ENCODE results near the gene GNB5.

The GNB5 gene

DNA sequence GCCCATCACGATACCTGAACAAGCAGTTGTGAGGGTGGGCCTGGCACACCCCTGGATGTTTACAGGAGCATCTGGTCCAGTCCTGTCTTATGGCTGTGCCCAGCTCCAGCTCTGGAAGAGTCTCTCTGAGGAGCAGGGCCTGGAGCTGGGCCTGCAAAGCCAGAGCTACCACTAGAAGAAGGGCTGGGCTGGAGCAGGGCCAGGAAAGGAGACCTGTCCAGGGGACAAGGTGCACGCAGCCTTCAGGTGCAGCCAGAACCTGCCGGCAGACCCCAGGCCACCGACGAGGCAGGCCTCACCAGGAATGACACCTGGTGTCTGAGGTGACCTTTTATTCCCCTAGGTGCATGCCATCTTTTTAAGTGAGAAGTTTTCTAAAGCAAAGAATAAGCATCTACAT lies 70.2 kb downstream of the GNB5 start:
- no peaks in the 10 kb centered on the region for H3K27me3 ChIP-seq (ENCODE audit: control insufficient read depth, insufficient read depth, low read length)
- H3K27ac ChIP-seq (ENCODE audit: low read depth, low read length) = no peak overlapping the region
- H3K36me3 ChIP-seq (ENCODE audit: control insufficient read depth, insufficient read depth, low read length) = peaks cover 12% of the 10 kb centered on the region; the same call in 1 of the 2 replicates
- no peaks in the 10 kb centered on the region for H3K9me3 ChIP-seq (ENCODE audit: control insufficient read depth, insufficient read depth, low read length)
- no peak overlapping the region for H3K4me3 ChIP-seq (ENCODE audit: low read depth, low read length)
- H3K4me1 ChIP-seq (ENCODE audit: control insufficient read depth, insufficient read depth, low read length) = no peaks in the 10 kb centered on the region
- H3K9ac ChIP-seq (ENCODE audit: low read depth, low read length) = no peak overlapping the region

DNA sequence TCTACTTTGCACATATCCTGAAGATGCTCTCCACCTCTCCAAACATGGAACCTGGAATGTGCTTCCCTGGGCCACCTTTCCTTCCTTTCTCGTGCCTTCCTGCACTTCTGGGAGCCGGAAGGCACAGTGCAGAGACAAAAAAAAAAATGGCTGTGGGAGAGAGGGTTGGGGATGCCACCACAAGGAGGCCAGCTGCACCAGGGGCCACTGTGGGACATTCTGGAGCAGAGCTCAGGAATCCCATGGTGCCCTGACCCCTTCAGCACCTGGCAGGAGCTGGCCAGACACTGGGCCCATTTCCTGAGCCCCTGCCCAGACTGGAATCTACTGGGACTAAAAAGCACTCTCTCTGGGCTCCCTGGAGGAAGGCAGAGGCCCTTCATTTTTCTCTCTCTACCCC lies 70.7 kb downstream of the GNB5 start:
- H3K36me3 ChIP-seq (ENCODE audit: control insufficient read depth, insufficient read depth, low read length) = peaks cover 8% of the 10 kb centered on the region; the same call in 1 of the 2 replicates
- no peaks in the 10 kb centered on the region for H3K27me3 ChIP-seq (ENCODE audit: control insufficient read depth, insufficient read depth, low read length)
- H3K9me3 ChIP-seq (ENCODE audit: control insufficient read depth, insufficient read depth, low read length) = no peaks in the 10 kb centered on the region
- H3K4me3 ChIP-seq (ENCODE audit: low read depth, low read length) = no peak overlapping the region
- H3K27ac ChIP-seq (ENCODE audit: low read depth, low read length) = no peak overlapping the region
- H3K4me1 ChIP-seq (ENCODE audit: control insufficient read depth, insufficient read depth, low read length) = no peaks in the 10 kb centered on the region
- no peak overlapping the region for H3K9ac ChIP-seq (ENCODE audit: low read depth, low read length)

DNA sequence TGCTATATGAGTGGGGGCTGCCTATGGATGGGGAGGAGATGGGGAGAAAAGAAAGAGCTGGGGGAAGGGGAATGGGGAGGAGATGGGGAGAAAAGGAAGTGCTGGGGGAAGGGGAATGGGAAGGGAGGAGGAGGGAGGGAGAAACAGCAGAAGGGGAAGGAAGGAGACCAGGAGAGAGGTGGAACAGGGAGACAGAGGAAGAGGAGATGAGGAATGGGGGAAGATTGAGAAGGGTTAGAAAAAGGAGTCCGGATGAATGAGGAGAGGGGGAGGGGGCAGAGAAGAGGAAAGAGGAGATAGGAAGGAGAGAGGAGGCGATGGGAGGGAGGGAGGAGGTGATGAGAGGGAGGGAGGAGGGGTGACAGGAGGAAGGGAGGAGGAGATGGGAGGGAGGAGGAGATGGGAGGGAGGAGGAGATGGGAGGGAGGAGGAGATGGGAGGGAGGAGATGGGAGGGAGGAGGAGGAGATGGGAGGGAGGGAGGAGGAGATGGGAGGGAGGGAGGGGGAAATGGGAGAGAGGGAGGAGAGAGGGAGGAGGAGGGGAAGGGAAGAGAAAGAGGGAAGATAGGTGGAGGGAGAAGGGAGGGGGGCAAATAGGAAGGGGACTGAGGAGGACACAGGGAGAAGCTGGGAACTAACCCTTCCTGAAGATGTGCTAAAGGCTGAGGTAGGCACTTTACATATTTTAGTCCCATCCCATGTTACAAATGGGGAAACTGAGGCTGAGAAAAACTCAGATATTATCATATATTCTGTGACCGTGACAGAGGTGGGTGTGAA lies 72.0 kb downstream of the GNB5 start:
- Histone ChIP-seq H3K36me3 (ENCODE audit: control insufficient read depth, insufficient read depth, low read length) (peaks cover 7% of the 10 kb centered on the region; the same call in 1 of the 2 replicates), H3K27ac (ENCODE audit: low read depth, low read length) (no peak overlapping the region), H3K9me3 (ENCODE audit: control insufficient read depth, insufficient read depth, low read length) (no peaks in the 10 kb centered on the region), H3K27me3 (ENCODE audit: control insufficient read depth, insufficient read depth, low read length) (peaks cover 5% of the 10 kb centered on the region), H3K4me1 (ENCODE audit: control insufficient read depth, insufficient read depth, low read length) (no peaks in the 10 kb centered on the region), H3K4me3 (ENCODE audit: low read depth, low read length) (no peak overlapping the region), H3K9ac (ENCODE audit: low read depth, low read length) (no peak overlapping the region)

DNA sequence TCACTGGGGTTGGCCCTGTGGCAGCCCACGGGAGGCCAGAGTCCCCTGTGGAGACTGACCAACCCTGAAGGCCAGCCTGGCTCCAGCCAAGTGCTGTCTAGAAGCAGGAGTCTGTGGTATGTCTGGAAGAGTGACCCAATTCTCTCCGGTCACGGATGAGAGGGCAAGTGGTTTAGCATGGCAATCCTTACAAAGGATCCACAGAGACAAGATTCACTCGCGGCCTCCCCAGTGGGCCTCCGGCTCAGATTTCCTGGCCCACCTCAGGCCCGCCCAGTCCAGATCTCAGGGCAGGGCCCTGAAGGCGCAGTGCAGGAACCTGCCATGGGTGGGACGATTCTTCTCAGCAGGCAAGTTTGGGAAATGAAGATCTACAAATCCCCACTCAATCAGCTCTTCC lies 73.6 kb downstream of the GNB5 start:
- Histone ChIP-seq H3K27me3 (ENCODE audit: control insufficient read depth, insufficient read depth, low read length) (peaks cover 20% of the 10 kb centered on the region), H3K4me3 (ENCODE audit: low read depth, low read length) (no peak overlapping the region), H3K36me3 (ENCODE audit: control insufficient read depth, insufficient read depth, low read length) (peaks cover 7% of the 10 kb centered on the region; the same call in 1 of the 2 replicates), H3K27ac (ENCODE audit: low read depth, low read length) (no peak overlapping the region), H3K9ac (ENCODE audit: low read depth, low read length) (no peak overlapping the region), H3K9me3 (ENCODE audit: control insufficient read depth, insufficient read depth, low read length) (no peaks in the 10 kb centered on the region), H3K4me1 (ENCODE audit: control insufficient read depth, insufficient read depth, low read length) (no peaks in the 10 kb centered on the region)

DNA sequence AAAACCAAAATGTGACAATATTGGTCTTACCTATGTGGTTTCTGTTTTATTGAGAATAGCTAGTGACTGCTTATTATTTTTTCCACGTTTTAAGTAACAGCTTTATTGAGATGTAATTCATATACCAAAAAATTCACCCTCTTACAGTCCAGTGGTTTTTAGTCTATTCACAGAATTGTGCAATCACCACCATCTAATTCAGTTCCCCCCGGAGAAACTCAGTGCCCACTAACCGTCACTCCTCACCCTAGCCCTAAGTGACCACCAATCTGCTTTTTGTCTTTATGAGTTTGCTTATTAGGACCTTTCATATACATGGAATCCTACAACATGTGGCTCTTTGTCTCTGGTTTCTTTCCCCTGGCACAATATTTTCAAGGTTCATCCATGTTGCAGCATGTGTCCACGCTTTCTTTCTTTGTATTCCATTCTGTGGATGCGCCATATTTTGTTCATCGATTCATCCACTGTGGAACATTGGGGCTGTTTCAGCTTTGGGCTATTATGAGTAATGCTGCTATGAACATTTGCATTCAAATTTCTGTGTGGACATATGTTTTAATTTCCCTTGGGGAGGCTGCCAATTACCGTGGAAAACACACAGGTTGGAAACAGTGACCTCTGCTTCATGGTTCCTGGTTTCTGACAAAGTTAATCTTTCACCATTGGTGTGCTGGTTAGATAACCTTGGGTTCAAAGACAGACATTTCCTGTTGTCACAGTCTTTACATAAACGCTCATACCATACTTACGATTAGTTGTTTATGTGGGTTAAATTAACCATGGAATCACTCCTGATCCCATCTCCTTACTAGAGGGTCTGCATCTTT lies 75.4 kb downstream of the GNB5 start:
- Histone ChIP-seq H3K4me3 (ENCODE audit: low read depth, low read length) (no peak overlapping the region), H3K4me1 (ENCODE audit: control insufficient read depth, insufficient read depth, low read length) (no peaks in the 10 kb centered on the region), H3K36me3 (ENCODE audit: control insufficient read depth, insufficient read depth, low read length) (no peaks in the 10 kb centered on the region), H3K27me3 (ENCODE audit: control insufficient read depth, insufficient read depth, low read length) (peaks cover 34% of the 10 kb centered on the region), H3K9ac (ENCODE audit: low read depth, low read length) (no peak overlapping the region), H3K27ac (ENCODE audit: low read depth, low read length) (no peak overlapping the region), H3K9me3 (ENCODE audit: control insufficient read depth, insufficient read depth, low read length) (no peaks in the 10 kb centered on the region)

DNA sequence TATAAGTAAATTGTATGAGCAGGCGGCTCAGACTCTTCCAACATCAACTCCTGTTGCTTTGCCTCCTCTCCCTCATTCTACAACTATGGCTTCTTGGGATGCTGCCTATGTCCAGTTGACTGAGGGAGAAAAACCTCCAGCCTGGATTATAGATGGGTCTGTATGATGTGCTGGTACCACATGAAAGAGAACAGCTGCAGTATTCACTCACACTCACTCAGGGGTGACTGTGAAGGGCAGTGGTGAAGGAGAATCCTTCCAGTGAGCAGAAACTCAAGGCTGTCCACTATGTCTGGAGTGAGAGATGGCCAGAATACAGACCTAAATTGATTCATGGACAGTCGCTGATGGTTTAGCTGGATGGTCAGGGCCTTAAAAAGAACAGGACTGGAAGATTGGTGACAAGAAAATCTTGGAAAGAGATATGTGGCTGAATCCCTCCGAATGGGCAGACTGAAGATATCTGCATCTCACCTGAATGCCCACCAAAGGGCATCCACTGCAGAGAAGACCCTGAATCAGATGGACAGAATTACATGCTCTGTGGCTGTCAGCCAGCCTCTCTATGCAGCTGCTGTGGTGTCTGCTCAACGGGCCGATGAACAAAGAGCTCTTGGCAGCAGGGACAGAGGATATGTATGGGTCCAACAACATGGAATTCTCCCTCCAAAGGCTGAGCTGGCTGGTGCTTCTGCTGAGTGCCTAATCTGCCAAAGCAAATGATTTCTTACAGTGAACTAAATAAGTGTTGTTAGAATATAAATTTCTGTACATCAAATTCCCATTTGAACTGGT lies 76.7 kb downstream of the GNB5 start:
- no peak overlapping the region for H3K4me3 ChIP-seq (ENCODE audit: low read depth, low read length)
- no peak overlapping the region for H3K9ac ChIP-seq (ENCODE audit: low read depth, low read length)
- no peaks in the 10 kb centered on the region for H3K9me3 ChIP-seq (ENCODE audit: control insufficient read depth, insufficient read depth, low read length)
- H3K27me3 ChIP-seq (ENCODE audit: control insufficient read depth, insufficient read depth, low read length) = peaks cover 37% of the 10 kb centered on the region
- H3K4me1 ChIP-seq (ENCODE audit: control insufficient read depth, insufficient read depth, low read length) = peaks cover 4% of the 10 kb centered on the region
- no peak overlapping the region for H3K27ac ChIP-seq (ENCODE audit: low read depth, low read length)
- H3K36me3 ChIP-seq (ENCODE audit: control insufficient read depth, insufficient read depth, low read length) = no peaks in the 10 kb centered on the region

DNA sequence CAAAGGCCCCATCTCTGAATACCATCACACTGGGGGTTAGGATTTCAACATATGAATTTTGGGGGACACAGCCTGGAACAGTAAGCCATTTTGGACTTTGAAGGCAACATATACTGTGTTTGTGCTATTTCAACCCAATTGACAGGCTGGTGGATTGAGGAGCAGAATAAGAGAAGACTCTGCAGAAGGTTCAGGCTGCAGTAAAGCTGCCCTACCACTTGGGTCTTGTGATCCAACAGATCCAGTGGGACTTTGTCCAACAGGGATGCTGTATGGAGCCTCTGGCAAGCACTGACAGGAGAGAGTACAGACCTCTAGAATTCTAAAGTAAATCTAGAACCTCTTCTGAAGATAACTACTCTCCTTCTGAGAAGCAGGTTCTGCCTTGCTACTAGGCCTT lies 77.5 kb downstream of the GNB5 start:
- Histone ChIP-seq H3K9ac (ENCODE audit: low read depth, low read length) (no peak overlapping the region), H3K27ac (ENCODE audit: low read depth, low read length) (no peak overlapping the region), H3K27me3 (ENCODE audit: control insufficient read depth, insufficient read depth, low read length) (peaks cover 37% of the 10 kb centered on the region), H3K4me1 (ENCODE audit: control insufficient read depth, insufficient read depth, low read length) (peaks cover 7% of the 10 kb centered on the region), H3K36me3 (ENCODE audit: control insufficient read depth, insufficient read depth, low read length) (no peaks in the 10 kb centered on the region), H3K9me3 (ENCODE audit: control insufficient read depth, insufficient read depth, low read length) (no peaks in the 10 kb centered on the region), H3K4me3 (ENCODE audit: low read depth, low read length) (no peak overlapping the region)

DNA sequence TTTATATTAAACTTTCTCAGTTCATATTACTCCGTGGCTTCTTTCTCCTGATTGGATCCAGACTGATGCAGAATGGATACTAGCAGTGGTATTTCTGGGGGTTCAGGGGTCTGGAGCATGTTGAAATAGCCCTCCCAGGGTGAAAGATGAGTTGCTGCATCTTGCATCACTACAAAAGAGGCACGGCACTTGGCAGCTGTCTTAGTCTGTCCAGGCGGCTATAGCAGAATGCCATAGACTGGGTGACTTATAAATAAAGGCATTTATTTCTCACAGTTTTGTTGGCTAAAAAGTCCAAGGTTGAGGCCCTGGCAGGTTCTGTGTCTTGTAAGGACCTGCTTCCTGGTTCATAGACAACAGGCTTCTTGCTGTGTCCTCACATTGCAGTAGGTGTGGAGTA lies 78.0 kb downstream of the GNB5 start:
- no peaks in the 10 kb centered on the region for H3K9me3 ChIP-seq (ENCODE audit: control insufficient read depth, insufficient read depth, low read length)
- peaks cover 37% of the 10 kb centered on the region for H3K27me3 ChIP-seq (ENCODE audit: control insufficient read depth, insufficient read depth, low read length)
- no peak overlapping the region for H3K4me3 ChIP-seq (ENCODE audit: low read depth, low read length)
- H3K36me3 ChIP-seq (ENCODE audit: control insufficient read depth, insufficient read depth, low read length) = no peaks in the 10 kb centered on the region
- peaks cover 7% of the 10 kb centered on the region for H3K4me1 ChIP-seq (ENCODE audit: control insufficient read depth, insufficient read depth, low read length)
- H3K9ac ChIP-seq (ENCODE audit: low read depth, low read length) = no peak overlapping the region
- H3K27ac ChIP-seq (ENCODE audit: low read depth, low read length) = no peak overlapping the region

DNA sequence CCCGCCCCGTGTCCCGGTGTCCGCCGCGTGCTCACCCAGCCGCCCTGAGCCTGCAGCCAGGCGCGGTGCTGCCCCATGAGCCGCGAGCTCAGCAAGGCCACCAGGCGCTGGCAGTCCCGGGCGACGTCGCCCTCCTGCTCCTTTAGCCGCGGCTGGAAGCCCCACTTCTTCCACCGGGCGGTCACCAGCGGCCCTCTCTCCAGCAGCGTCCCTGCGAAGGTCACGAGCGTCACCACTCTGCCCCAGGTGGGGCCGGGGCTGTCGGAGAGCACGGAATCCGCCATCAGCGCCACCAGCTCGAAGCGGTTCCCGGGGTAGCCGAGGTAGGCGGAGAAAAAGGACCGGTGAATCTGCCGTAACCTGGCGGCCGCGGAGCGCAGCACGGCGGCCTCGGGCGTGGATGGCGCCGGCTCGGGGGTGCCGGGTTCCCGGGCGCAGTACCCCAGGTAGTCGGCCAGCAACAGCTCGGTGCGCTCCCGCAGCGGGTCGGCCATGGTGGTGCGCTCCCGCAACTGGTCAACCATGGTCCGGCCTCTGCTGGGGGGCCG lies 78.9 kb downstream of the GNB5 start:
- H3K9ac ChIP-seq (ENCODE audit: low read depth, low read length) = peak overlapping the region; percentile 71
- peaks cover 7% of the 10 kb centered on the region for H3K4me1 ChIP-seq (ENCODE audit: control insufficient read depth, insufficient read depth, low read length)
- peak overlapping the region; percentile 54 for H3K4me3 ChIP-seq (ENCODE audit: low read depth, low read length)
- no peaks in the 10 kb centered on the region for H3K36me3 ChIP-seq (ENCODE audit: control insufficient read depth, insufficient read depth, low read length)
- peaks cover 37% of the 10 kb centered on the region for H3K27me3 ChIP-seq (ENCODE audit: control insufficient read depth, insufficient read depth, low read length)
- no peaks in the 10 kb centered on the region for H3K9me3 ChIP-seq (ENCODE audit: control insufficient read depth, insufficient read depth, low read length)
- no peak overlapping the region for H3K27ac ChIP-seq (ENCODE audit: low read depth, low read length)

DNA sequence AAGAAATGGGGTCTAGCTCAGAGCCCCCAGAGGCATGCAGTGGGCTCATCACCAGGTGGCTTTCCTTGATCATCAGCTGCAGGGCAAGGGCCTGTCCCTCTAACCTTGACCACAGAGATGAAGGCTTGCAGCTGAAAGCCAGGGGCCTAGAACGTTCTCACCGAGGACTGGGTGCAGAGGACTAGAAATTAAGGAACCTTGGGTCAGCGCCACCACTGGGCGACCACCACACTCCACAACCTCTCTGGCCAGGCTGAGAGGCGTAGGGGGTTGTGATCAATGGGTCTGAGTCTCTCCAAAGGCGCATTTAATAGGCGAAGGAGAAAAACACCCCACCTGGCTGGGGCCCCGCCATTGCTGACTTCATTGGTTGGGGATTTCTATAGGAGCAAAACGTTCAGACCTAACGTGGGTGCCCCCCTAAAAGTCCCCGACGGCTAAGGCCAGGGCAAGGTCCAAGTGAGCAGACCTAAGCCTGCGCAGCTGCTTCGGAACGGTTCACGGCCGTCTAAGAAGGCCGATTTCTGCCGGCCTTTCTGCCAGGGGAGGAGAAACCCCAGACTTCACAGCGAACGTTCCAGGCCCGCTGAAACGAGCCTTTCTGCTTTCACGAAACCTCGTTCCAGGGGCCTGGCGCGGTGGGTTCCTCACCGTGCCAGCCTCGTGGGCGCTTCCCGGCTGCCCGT lies 79.5 kb downstream of the GNB5 start:
- H3K27me3 ChIP-seq (ENCODE audit: control insufficient read depth, insufficient read depth, low read length) = peaks cover 37% of the 10 kb centered on the region
- no peaks in the 10 kb centered on the region for H3K9me3 ChIP-seq (ENCODE audit: control insufficient read depth, insufficient read depth, low read length)
- H3K36me3 ChIP-seq (ENCODE audit: control insufficient read depth, insufficient read depth, low read length) = no peaks in the 10 kb centered on the region
- H3K4me3 ChIP-seq (ENCODE audit: low read depth, low read length) = peak overlapping the region; percentile 54; the same call in 1 of the 2 replicates
- no peak overlapping the region for H3K27ac ChIP-seq (ENCODE audit: low read depth, low read length)
- no peak overlapping the region; the same call in 1 of the 2 replicates for H3K9ac ChIP-seq (ENCODE audit: low read depth, low read length)
- peaks cover 7% of the 10 kb centered on the region for H3K4me1 ChIP-seq (ENCODE audit: control insufficient read depth, insufficient read depth, low read length)
